ENCODE results near the gene PRKCH. TPM values are rescaled to one million over a fixed set of nuclear protein-coding genes. Genes with fewer than 3 reads are reported as not detected.

The PRKCH gene
- total and polyA plus RNA-seq, 4 experiments from 2014 or later: 246 to 284 (median 249) TPM

- Mint-ChIP-seq H3K27me3 (peaks cover 0 to 2% of the 10 kb centered on the region in 2 donors), H3K9me3 (no peaks in the 10 kb centered on the region), H3K4me1 (peaks cover 16 to 30% (median 18%) of the 10 kb centered on the region in 4 donors), H3K27ac (peak overlapping the region in 1 of 7 donors; percentile 17), H3K4me3 (no peak overlapping the region), H3K36me3 (no peaks in the 10 kb centered on the region)
- H3K9me3 ChIP-seq (ENCODE audit: control insufficient read depth in 1 of 2, low read length in 2 of 2): no peaks in the 10 kb centered on the region
- H3K4me3 ChIP-seq (ENCODE audit: low read length in 2 of 2): no peak overlapping the region
- peaks cover 17% of the 10 kb centered on the region for H3K4me1 ChIP-seq (ENCODE audit: insufficient read depth, low read length)
- H3K27ac ChIP-seq (ENCODE audit: low read depth, low read length): no peak overlapping the region
- POLR2A ChIA-PET (ENCODE audit: partially characterized antibody): no interaction called here
- no peaks in the 10 kb centered on the region for H3K36me3 ChIP-seq (ENCODE audit: insufficient read depth, low read length)
- no peak for DNase-seq
- no peaks in the 10 kb centered on the region for H3K27me3 ChIP-seq (ENCODE audit: insufficient read depth, low read length)
- intact Hi-C loops (cut with micrococcal nuclease): no loop called here
- CTCF ChIA-PET (ENCODE audit: partially characterized antibody): no interaction called here
Measured at GRCh38 chr14:61577506-61577931, 256.1 kb downstream of the PRKCH start.

GRCh38 chr14:61578745-61579144 is 257.4 kb downstream of the PRKCH start:
- DNase-seq: peak in 3 of 5 donors; percentile 13 to 22 (median 21)
- no peaks in the 10 kb centered on the region for H3K36me3 Mint-ChIP-seq
- intact Hi-C loops (cut with micrococcal nuclease): no loop called here
- peak overlapping the region in 7 of 8 donors; percentile 0 to 64 (median 61) for H3K4me3 Mint-ChIP-seq
- no peaks in the 10 kb centered on the region for H3K27me3 ChIP-seq (ENCODE audit: insufficient read depth, low read length)
- no peaks in the 10 kb centered on the region for H3K9me3 Mint-ChIP-seq
- H3K4me1 ChIP-seq (ENCODE audit: insufficient read depth, low read length): peaks cover 14% of the 10 kb centered on the region
- peaks cover 0 to 2% of the 10 kb centered on the region in 2 donors for H3K27me3 Mint-ChIP-seq
- ChIA-PET POLR2A (ENCODE audit: partially characterized antibody) (no interaction called here), CTCF (ENCODE audit: partially characterized antibody) (no interaction called here)
- no peaks in the 10 kb centered on the region for H3K36me3 ChIP-seq (ENCODE audit: insufficient read depth, low read length)
- no peaks in the 10 kb centered on the region for H3K9me3 ChIP-seq (ENCODE audit: control insufficient read depth in 1 of 2, low read length in 2 of 2)
- H3K4me1 Mint-ChIP-seq: peaks cover 7 to 23% (median 15%) of the 10 kb centered on the region in 4 donors
- H3K27ac Mint-ChIP-seq: peak overlapping the region in 5 of 7 donors; percentile 2 to 74 (median 37)
- H3K4me3 ChIP-seq (ENCODE audit: low read length in 2 of 2): no peak overlapping the region
- no peak overlapping the region for H3K27ac ChIP-seq (ENCODE audit: low read depth, low read length)

- H3K36me3 ChIP-seq (ENCODE audit: insufficient read depth, low read length): no peaks in the 10 kb centered on the region
- no peak for DNase-seq
- peaks cover 6% of the 10 kb centered on the region for H3K4me1 ChIP-seq (ENCODE audit: insufficient read depth, low read length)
- ChIA-PET CTCF (ENCODE audit: partially characterized antibody) (interaction anchor here (1.0 to 1.5 kb wide), 2 partner anchors 8 to 15 kb away, joined by 3 read pairs; no protein-coding TSS in a partner anchor), POLR2A (ENCODE audit: partially characterized antibody) (no interaction called here)
- no peak overlapping the region for H3K4me3 ChIP-seq (ENCODE audit: low read length in 2 of 2)
- no peaks in the 10 kb centered on the region for H3K9me3 ChIP-seq (ENCODE audit: control insufficient read depth in 1 of 2, low read length in 2 of 2)
- no peaks in the 10 kb centered on the region for H3K27me3 ChIP-seq (ENCODE audit: insufficient read depth, low read length)
- Mint-ChIP-seq H3K9me3 (no peaks in the 10 kb centered on the region), H3K36me3 (no peaks in the 10 kb centered on the region), H3K4me1 (peaks cover 7 to 17% (median 14%) of the 10 kb centered on the region in 4 donors), H3K4me3 (no peak overlapping the region), H3K27me3 (peaks cover 0 to 2% of the 10 kb centered on the region in 2 donors), H3K27ac (no peak overlapping the region)
- intact Hi-C loops (cut with micrococcal nuclease): no loop called here
- no peak overlapping the region for H3K27ac ChIP-seq (ENCODE audit: low read depth, low read length)
Measured at GRCh38 chr14:61581340-61581739, 260.0 kb downstream of the PRKCH start.

GRCh38 chr14:61581955-61582615 is 260.7 kb downstream of the PRKCH start:
- no peaks in the 10 kb centered on the region for H3K36me3 Mint-ChIP-seq
- DNase-seq: no peak
- H3K27ac ChIP-seq (ENCODE audit: low read depth, low read length): no peak overlapping the region
- ChIA-PET POLR2A (ENCODE audit: partially characterized antibody) (no interaction called here), CTCF (ENCODE audit: partially characterized antibody) (interaction anchor here (1.0 kb wide), 1 partner anchor 7 kb away, joined by 3 read pairs; no protein-coding TSS in a partner anchor)
- peaks cover 6% of the 10 kb centered on the region for H3K4me1 ChIP-seq (ENCODE audit: insufficient read depth, low read length)
- peaks cover 0 to 2% of the 10 kb centered on the region in 2 donors for H3K27me3 Mint-ChIP-seq
- no peak overlapping the region for H3K4me3 Mint-ChIP-seq
- H3K9me3 ChIP-seq (ENCODE audit: control insufficient read depth in 1 of 2, low read length in 2 of 2): no peaks in the 10 kb centered on the region
- H3K27me3 ChIP-seq (ENCODE audit: insufficient read depth, low read length): no peaks in the 10 kb centered on the region
- no peaks in the 10 kb centered on the region for H3K9me3 Mint-ChIP-seq
- peaks cover 7 to 17% (median 14%) of the 10 kb centered on the region in 4 donors for H3K4me1 Mint-ChIP-seq
- H3K4me3 ChIP-seq (ENCODE audit: low read length in 2 of 2): no peak overlapping the region
- H3K36me3 ChIP-seq (ENCODE audit: insufficient read depth, low read length): no peaks in the 10 kb centered on the region
- intact Hi-C loops (cut with micrococcal nuclease): no loop called here
- H3K27ac Mint-ChIP-seq: no peak overlapping the region

GRCh38 chr14:61582815-61583214 is 261.4 kb downstream of the PRKCH start:
- DNase-seq: no peak
- POLR2A ChIA-PET (ENCODE audit: partially characterized antibody): no interaction called here
- H3K27ac Mint-ChIP-seq: no peak overlapping the region
- Histone ChIP-seq H3K9me3 (ENCODE audit: control insufficient read depth in 1 of 2, low read length in 2 of 2) (no peaks in the 10 kb centered on the region), H3K36me3 (ENCODE audit: insufficient read depth, low read length) (no peaks in the 10 kb centered on the region), H3K4me1 (ENCODE audit: insufficient read depth, low read length) (peaks cover 6% of the 10 kb centered on the region), H3K4me3 (ENCODE audit: low read length in 2 of 2) (no peak overlapping the region), H3K27ac (ENCODE audit: low read depth, low read length) (no peak overlapping the region), H3K27me3 (ENCODE audit: insufficient read depth, low read length) (no peaks in the 10 kb centered on the region)
- peaks cover 7 to 17% (median 13%) of the 10 kb centered on the region in 4 donors for H3K4me1 Mint-ChIP-seq
- intact Hi-C loops (cut with micrococcal nuclease): no loop called here
- H3K36me3 Mint-ChIP-seq: no peaks in the 10 kb centered on the region
- H3K27me3 Mint-ChIP-seq: no peaks in the 10 kb centered on the region
- H3K9me3 Mint-ChIP-seq: no peaks in the 10 kb centered on the region
- CTCF ChIA-PET (ENCODE audit: partially characterized antibody): interaction anchor here (0.7 kb wide), 1 partner anchor 69 kb away, joined by 3 read pairs; no protein-coding TSS in a partner anchor
- no peak overlapping the region for H3K4me3 Mint-ChIP-seq

- peaks cover 0 to 5% (median 4%) of the 10 kb centered on the region in 4 donors for H3K4me1 Mint-ChIP-seq
- ChIA-PET CTCF (ENCODE audit: partially characterized antibody) (no interaction called here), POLR2A (ENCODE audit: partially characterized antibody) (no interaction called here)
- H3K27me3 Mint-ChIP-seq: no peaks in the 10 kb centered on the region
- no peak overlapping the region for H3K4me3 Mint-ChIP-seq
- Histone ChIP-seq H3K27ac (ENCODE audit: low read depth, low read length) (no peak overlapping the region), H3K9me3 (ENCODE audit: control insufficient read depth in 1 of 2, low read length in 2 of 2) (no peaks in the 10 kb centered on the region), H3K4me3 (ENCODE audit: low read length in 2 of 2) (no peak overlapping the region), H3K27me3 (ENCODE audit: insufficient read depth, low read length) (no peaks in the 10 kb centered on the region), H3K36me3 (ENCODE audit: insufficient read depth, low read length) (no peaks in the 10 kb centered on the region), H3K4me1 (ENCODE audit: insufficient read depth, low read length) (no peaks in the 10 kb centered on the region)
- no peak for DNase-seq
- intact Hi-C loops (cut with micrococcal nuclease): no loop called here
- no peaks in the 10 kb centered on the region for H3K9me3 Mint-ChIP-seq
- no peak overlapping the region for H3K27ac Mint-ChIP-seq
- no peaks in the 10 kb centered on the region for H3K36me3 Mint-ChIP-seq
Measured at GRCh38 chr14:61584331-61584741, 263.0 kb downstream of the PRKCH start.

GRCh38 chr14:61585598-61586543 is 264.5 kb downstream of the PRKCH start:
- DNase-seq: no peak
- H3K27ac ChIP-seq (ENCODE audit: low read depth, low read length): no peak overlapping the region
- H3K4me3 ChIP-seq (ENCODE audit: low read length in 2 of 2): no peak overlapping the region
- ChIA-PET POLR2A (ENCODE audit: partially characterized antibody) (no interaction called here), CTCF (ENCODE audit: partially characterized antibody) (no interaction called here)
- intact Hi-C loops (cut with micrococcal nuclease): no loop called here
- H3K36me3 ChIP-seq (ENCODE audit: insufficient read depth, low read length): no peaks in the 10 kb centered on the region
- Mint-ChIP-seq H3K27me3 (no peaks in the 10 kb centered on the region), H3K4me1 (peaks cover 0 to 3% (median 0%) of the 10 kb centered on the region in 4 donors), H3K9me3 (no peaks in the 10 kb centered on the region), H3K27ac (peak overlapping the region in 1 of 7 donors; percentile 65), H3K4me3 (no peak overlapping the region), H3K36me3 (peaks cover 0 to 3% of the 10 kb centered on the region in 2 donors)
- no peaks in the 10 kb centered on the region for H3K9me3 ChIP-seq (ENCODE audit: control insufficient read depth in 1 of 2, low read length in 2 of 2)
- H3K27me3 ChIP-seq (ENCODE audit: insufficient read depth, low read length): no peaks in the 10 kb centered on the region
- no peaks in the 10 kb centered on the region for H3K4me1 ChIP-seq (ENCODE audit: insufficient read depth, low read length)

All from CD4-positive, alpha-beta memory T cell (primary cell).